GM21786 (cell line): ENCODE measurements around the gene MRPS24.
"Not testable (repeated sequence)": the region's sequence is repeated elsewhere in the genome, so short reads cannot be mapped to it uniquely, and the experiment has no call there.

Source experiments
- ATAC-seq: cut with Tn5 transposase; IDR thresholded peaks from one replicate; pipeline ENCODE4 v1.9.1; 2021; ENCODE audit not compliant: unreplicated experiment

Gene MRPS24

GRCh38 chr7:43843296-43843695 lies 26.0 kb downstream of the MRPS24 start:
- no peak for ATAC-seq

DNA sequence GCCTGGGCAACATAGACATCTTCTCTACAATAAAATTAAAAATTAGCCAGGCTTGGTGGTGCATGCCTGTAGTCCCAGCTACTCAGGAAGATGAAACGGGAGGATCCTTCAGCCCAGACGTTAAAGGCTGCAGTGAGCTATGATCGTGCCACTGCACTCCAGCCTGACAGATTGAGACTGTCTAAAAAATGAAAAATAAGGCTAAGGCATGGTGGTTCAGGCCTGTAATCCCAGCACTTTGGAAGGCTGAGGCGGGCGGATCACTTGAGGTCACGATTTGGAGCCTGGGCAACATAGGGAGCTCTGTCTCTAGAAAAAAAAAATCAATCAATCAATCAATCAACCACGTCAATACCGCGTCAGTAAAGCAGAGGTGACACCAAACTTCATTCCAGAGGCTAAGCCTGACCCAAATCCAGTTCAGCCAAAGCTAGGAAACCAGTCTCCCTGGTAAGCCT lies 31.1 kb downstream of the MRPS24 start:
- ATAC-seq = no peak

DNA sequence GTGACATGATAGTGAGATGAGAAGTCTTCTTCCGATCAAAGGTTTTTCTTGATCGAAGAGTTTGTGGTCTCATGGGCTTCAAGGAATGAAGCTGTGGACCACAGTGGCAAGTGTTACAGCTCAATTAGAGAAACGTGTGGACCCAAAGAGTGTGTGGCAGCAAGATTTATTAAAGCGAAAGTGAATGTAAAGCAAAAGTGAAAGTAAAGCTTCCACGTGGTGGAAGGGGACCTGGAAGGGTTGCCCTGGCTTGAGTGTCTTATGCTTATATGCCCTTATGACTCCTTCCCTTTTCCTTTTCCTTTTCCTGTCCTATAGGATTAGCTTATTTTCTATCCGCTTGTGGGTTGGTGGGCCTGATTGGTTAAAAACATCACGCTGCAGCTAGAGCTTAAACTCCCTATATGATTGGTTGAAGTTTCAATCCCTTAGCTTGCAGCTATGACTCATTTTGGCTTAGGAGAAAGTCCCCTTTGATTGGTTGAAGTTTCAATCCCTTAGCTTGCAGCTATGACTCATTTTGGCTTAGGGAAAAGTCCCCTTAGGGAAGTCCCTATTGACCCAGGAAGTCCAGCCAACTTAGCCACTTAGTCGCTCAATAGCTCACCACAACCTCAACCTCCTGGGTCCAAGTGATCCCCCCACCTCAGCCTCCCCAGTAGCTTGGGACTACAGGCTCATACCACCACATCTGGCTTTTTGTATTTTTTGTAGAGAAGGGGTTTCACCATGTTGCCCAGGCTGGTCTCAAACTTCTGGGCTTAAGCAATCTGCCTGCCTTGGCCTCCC lies 34.7 kb downstream of the MRPS24 start:
- peak; percentile 53 for ATAC-seq

- ATAC-seq = not testable (repeated sequence)
These were observed 38.4 kb downstream of the MRPS24 start for GRCh38 chr7:43830917-43831316.

DNA sequence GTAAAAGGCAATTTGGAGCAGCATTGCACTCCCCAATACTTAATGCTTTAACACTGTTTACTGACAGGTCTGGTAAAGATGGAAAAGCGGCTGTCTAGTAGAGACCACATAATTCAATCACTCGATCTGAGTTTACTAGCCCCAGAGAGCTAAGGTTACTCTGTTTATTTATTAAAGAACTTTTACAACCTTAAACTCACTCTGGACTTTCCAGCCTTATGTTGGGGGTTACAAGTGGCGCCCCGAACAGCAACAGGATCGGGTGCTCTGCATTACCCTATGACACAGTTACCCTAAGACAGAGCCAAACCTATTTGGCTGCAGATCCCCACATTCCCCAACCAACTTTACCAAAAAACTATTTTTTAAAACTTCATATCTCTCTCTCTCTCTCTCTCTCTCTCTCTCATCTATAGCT lies 43.9 kb downstream of the MRPS24 start:
- ATAC-seq = no peak

- ATAC-seq = no peak
These were observed 44.4 kb downstream of the MRPS24 start for GRCh38 chr7:43824963-43825362.

GRCh38 chr7:43824513-43824912 lies 44.8 kb downstream of the MRPS24 start:
- not testable (repeated sequence) for ATAC-seq

DNA sequence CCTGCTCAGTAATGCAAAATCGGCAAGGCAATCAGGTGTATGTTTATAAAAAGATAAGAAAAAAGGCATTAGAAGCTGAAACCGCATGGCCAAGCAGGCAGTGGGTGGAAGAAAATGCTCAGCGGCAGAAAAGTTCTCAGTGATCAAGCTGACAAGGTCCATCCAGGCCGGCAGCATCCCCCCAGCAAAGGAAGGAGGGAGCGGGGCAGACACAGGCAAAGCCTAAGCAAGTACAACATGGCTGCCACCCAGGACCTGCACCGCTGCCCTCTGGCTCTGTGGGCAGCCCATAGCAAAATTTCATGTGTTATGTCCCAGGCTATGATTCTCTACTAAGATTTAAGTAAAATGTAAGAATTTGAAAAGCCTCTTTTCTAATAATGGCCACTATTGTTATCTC lies 45.4 kb downstream of the MRPS24 start:
- ATAC-seq = no peak

DNA sequence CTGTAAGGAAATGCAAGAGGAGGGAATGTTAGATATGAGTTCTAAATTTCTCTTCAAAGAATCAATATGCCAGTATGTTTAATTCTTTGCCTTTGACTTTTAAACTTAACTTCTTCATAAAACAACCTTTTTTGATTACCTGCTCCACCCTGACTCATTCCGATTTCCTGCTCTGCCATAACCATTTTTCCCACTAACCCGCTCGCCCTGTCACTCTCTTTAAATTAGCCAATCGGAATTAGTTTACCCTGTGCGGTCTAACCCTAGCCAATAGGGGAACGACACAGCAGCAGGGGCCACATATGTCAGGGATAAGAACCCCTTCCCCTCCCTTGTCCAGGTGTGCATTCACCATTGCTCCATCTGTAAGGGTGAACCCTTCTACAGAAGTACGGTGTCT lies 45.9 kb downstream of the MRPS24 start:
- not testable (repeated sequence) for ATAC-seq
